Measurements from ENCODE around the gene ST3GAL5.

The ST3GAL5 gene

DNA sequence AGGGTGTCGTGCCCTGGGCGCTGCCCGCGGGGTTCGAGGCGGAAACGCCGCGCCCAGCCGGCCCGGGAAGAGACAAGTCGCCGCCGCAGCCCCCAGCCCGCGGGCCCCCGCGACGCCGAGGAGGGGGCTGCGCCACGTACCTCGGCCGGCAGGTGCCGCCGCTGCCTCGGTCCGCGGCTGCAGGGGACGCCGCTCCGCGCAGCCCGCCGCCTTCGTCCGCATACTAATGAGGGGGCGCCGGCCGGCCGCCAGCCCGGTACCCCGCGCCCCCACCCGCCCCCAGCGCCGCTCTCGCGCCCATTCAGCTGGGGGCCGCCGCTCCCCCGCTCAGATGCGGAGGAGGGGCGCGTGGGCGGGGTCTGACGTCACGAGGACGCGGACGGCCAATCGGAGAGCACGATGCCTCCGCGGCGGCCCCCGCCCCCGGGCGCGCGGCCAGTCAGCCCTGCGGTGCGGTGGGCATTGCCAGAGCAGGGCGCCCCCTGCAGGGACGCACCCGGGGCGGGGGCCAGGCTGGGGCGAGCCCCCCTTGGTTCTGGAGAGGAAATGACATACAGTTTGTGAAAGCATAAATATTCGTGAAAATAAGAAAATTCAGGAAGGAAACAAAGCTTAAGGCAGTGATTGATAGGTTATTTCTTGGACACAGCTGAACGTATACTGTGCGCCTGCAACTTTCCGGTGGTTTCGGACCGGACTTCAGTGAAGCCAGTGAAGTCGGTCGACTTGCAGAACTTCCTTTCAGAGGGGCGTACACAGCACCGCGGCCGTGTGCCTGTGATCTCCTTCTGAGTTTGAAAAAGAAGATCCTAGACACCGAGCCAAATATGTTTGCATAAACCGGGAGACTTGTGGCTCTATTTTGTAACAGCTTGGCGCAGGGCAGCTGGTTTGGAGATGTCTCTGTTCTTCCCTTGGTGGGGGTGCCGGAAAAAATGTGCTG lies at the start of gene ST3GAL5:
TSS of gene ST3GAL5 (minus strand) at position 307 of the 943 bp plus-strand sequence. CDS start at position 222, 85 bp downstream.
- CTCF ChIA-PET = interaction anchor here (0.6 to 7.9 kb wide), 51 partner anchors 8 to 217 kb away, joined by 3 to 100 read pairs (median 5); partner anchors contain the start of genes ATOH8, POLR1A and PTCD3
- TF ChIP-seq, protein P1, sequence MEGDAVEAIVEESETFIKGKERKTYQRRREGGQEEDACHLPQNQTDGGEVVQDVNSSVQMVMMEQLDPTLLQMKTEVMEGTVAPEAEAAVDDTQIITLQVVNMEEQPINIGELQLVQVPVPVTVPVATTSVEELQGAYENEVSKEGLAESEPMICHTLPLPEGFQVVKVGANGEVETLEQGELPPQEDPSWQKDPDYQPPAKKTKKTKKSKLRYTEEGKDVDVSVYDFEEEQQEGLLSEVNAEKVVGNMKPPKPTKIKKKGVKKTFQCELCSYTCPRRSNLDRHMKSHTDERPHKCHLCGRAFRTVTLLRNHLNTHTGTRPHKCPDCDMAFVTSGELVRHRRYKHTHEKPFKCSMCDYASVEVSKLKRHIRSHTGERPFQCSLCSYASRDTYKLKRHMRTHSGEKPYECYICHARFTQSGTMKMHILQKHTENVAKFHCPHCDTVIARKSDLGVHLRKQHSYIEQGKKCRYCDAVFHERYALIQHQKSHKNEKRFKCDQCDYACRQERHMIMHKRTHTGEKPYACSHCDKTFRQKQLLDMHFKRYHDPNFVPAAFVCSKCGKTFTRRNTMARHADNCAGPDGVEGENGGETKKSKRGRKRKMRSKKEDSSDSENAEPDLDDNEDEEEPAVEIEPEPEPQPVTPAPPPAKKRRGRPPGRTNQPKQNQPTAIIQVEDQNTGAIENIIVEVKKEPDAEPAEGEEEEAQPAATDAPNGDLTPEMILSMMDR (IDR thresholded peaks at IDR 0.05; ENCODE audit: insufficient read depth, low read length, missing control alignments) = peak; percentile 85
- no peak for DNase-seq (ENCODE audit: low read depth, low spot score)
- H3K4me3 ChIP-seq (ENCODE audit: low read depth, low read length) = peak within 1 kb of the TSS; percentile 64
- POLR2A ChIA-PET = interaction anchor here (0.6 to 2.8 kb wide), 7 partner anchors 16 to 191 kb away, joined by 3 to 7 read pairs (median 3); no protein-coding TSS in a partner anchor

DNA sequence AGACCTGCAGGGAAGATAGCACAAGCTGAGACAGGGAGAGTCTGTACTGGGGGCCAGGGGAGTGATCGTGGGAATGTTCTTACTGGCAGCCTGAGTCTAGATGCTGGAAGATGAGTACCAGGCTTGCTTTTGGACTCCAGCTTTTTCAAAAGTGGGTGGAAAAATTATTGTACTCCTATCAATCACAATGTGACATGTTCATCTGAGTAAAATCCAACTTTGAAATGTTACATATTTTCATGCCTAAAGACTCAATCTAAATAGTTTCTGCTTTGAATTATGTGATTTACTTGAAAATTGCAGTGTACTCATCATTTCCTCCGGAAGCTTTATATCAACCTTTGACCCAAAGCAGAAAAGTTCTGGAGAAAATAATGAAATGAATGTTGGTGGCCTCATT lies 49.7 kb upstream of the ST3GAL5 start:
- POLR2A ChIA-PET = no interaction called here
- DNase-seq (ENCODE audit: low read depth, low spot score) = no peak

DNA sequence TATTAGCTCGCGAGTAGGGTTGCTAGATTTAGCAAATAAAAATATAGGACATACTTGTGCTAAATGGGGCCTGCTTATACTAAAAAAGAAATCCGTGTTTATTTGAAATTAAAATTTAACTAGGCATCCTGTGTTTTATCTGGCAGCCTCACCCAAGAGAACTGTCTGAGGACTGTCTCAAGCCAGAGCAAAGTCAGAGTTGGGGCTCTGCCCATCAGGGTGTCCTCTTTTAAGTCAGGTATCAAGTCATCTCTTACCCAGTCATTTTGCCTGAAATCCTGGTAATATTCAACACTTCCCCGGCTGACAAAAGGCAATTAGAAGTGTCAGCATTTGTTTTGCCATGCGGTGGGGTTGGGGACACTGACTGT lies 48.3 kb upstream of the ST3GAL5 start:
- ChIA-PET POLR2A (no interaction called here), CTCF (interaction anchor here (2.7 to 2.8 kb wide), 2 partner anchors 15 to 48 kb away, joined by 6 to 12 read pairs; partner anchors contain the start of gene ST3GAL5)
- no peak for DNase-seq (ENCODE audit: low read depth, low spot score)
- TF ChIP-seq, protein P1 (IDR thresholded peaks at IDR 0.05; ENCODE audit: insufficient read depth, low read length, missing control alignments) = no peak
- no peak overlapping the region for H3K4me3 ChIP-seq (ENCODE audit: low read depth, low read length)

More for the DNA sequence above, 49.7 kb upstream of the ST3GAL5 start:
- CTCF ChIA-PET = interaction anchor here (2.7 to 2.8 kb wide), 2 partner anchors 14 to 50 kb away, joined by 6 to 12 read pairs; partner anchors contain the start of gene ST3GAL5
- H3K4me3 ChIP-seq (ENCODE audit: low read depth, low read length) = no peak overlapping the region
- TF ChIP-seq, protein P1 (IDR thresholded peaks at IDR 0.05; ENCODE audit: insufficient read depth, low read length, missing control alignments) = no peak

DNA sequence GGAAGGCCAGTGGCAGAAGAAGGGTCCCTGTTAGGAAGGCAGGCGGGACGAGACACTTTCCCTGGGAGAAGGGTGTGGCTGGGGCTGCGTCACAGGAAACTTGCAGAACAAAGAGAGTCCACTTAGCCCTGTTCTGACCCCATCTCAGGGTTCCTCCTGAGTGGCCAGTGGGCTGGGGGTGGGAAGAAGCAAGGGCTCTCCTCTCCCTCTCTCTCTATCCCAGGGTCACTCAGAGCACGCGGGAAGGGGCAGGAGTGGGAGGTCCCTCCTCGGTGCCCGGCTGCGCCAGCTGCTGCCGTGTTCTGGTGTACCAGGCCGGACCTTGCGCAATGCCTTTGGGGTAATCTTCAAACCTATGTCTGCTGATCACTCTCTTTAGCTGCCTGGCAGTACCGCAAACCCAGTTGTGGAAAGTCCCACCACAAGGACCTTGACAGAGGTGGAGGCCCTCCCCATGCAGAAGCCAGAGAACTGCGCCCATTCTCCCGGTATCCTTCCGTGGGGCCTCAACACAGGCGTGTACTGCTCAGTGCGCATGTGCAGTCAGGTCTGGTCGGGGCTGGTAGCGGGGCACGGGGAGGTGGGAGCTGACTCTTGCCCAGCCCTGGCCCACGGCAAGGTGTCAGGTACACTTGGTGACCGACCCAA lies 47.8 kb upstream of the ST3GAL5 start:
- ChIA-PET POLR2A (no interaction called here), CTCF (interaction anchor here (0.7 to 2.8 kb wide), 4 partner anchors 16 to 144 kb away, joined by 3 to 12 read pairs (median 4); partner anchors contain the start of gene ST3GAL5)
- TF ChIP-seq, protein P1 (IDR thresholded peaks at IDR 0.05; ENCODE audit: insufficient read depth, low read length, missing control alignments) = no peak
- DNase-seq (ENCODE audit: low read depth, low spot score) = no peak
- no peak overlapping the region for H3K4me3 ChIP-seq (ENCODE audit: low read depth, low read length)

DNA sequence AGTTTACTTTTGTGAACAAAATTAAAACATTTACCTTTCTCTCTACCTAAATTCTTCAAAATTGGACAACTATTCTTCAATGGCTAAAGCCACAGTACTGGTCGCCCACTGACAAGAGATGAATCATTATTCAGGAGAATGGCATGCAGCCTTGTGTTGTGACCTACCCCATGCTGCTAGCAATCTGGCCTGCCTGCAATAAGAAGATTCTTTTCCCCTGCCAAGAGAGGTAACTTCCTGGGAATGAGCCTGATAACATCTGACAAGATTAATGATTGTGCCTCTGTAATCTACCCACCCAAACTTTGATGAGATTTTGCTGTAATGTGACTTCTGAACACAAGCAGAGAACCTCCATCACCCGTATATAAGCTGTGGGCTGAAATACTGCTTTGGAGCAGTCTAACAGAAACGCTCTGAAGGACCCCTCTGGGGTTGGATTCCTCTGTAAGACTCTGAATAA lies 47.0 kb upstream of the ST3GAL5 start:
- TF ChIP-seq, protein P1 (IDR thresholded peaks at IDR 0.05; ENCODE audit: insufficient read depth, low read length, missing control alignments) = no peak

More for the DNA sequence above, 47.0 kb upstream of the ST3GAL5 start:
- ChIA-PET POLR2A (no interaction called here), CTCF (interaction anchor here (0.6 to 1.4 kb wide), 2 partner anchors 8 to 145 kb away, joined by 3 read pairs; no protein-coding TSS in a partner anchor)
- H3K4me3 ChIP-seq (ENCODE audit: low read depth, low read length) = no peak overlapping the region
- DNase-seq (ENCODE audit: low read depth, low spot score) = no peak

Data from AG04449 (cell line).